Activated T-cell treated with anti-CD3 and anti-CD28 coated beads, Interleukin-2, amount 50 U/mL, for 24 hours (primary cell): ENCODE results near the gene PLXNB3.
"Not testable (repeated sequence)": the region's sequence is repeated elsewhere in the genome, so short reads cannot be mapped to it uniquely, and the experiment has no call there.

ENCODE experiments used
- DNase-seq: peaks from one replicate; pipeline ENCODE4 v3.0.0-alpha.2; 2020
- H3K27ac Mint-ChIP-seq: 2 replicates; pipeline ENCODE4 v1.8.0; 2020; ENCODE audit warnings: mild to moderate bottlenecking, mixed read lengths
- H3K27me3 Mint-ChIP-seq: 2 replicates; pipeline ENCODE4 v1.8.0; 2020; ENCODE audit warnings: mixed read lengths
- H3K36me3 Mint-ChIP-seq: 2 replicates; pipeline ENCODE4 v1.8.0; 2020; ENCODE audit warnings: low read depth, mixed read lengths
- H3K4me1 Mint-ChIP-seq: 2 replicates; pipeline ENCODE4 v1.8.0; 2020; ENCODE audit warnings: low read depth, mixed read lengths
- H3K4me3 Mint-ChIP-seq: 2 replicates; pipeline ENCODE4 v1.8.0; 2020; ENCODE audit warnings: mild to moderate bottlenecking, moderate library complexity, mixed read lengths
- H3K9me3 Mint-ChIP-seq: 2 replicates; pipeline ENCODE4 v1.8.0; 2020; ENCODE audit warnings: mixed read lengths

The PLXNB3 gene

GRCh38 chrX:153740631-153741222 is 23.3 kb upstream of the PLXNB3 start:
- H3K27ac Mint-ChIP-seq: peak overlapping the region; percentile 33

DNA sequence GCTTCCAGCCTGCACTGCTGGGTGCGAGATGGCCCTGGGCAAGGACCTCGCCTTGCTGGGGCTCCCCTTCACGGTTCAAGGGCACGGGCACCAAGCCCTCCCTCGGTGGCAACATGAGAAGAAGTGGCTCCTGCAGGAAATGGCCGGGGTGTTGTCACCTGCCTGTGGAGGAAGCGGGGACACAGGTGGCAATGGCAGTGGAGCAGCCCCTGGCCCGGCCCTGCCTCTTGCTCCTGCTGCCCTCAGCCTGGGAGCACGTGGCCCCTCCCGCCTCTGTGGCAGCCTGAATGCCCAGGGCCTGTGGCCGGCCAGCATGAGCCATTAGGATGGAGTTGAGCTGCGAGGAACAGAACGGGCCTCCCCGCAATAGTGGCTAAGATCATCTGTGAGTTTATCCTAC is 22.6 kb upstream of the PLXNB3 start:
- peaks cover 38% of the 10 kb centered on the region for H3K27me3 Mint-ChIP-seq
- H3K4me1 Mint-ChIP-seq: peaks cover 19% of the 10 kb centered on the region
- no peak for DNase-seq
- no peak overlapping the region for H3K4me3 Mint-ChIP-seq
- H3K27ac Mint-ChIP-seq: no peak overlapping the region
- H3K36me3 Mint-ChIP-seq: no peaks in the 10 kb centered on the region
- no peaks in the 10 kb centered on the region for H3K9me3 Mint-ChIP-seq

More at GRCh38 chrX:153740631-153741222, 23.3 kb upstream of the PLXNB3 start:
- no peak for DNase-seq
- Mint-ChIP-seq H3K4me3 (no peak overlapping the region), H3K36me3 (no peaks in the 10 kb centered on the region), H3K27me3 (peaks cover 38% of the 10 kb centered on the region), H3K9me3 (no peaks in the 10 kb centered on the region), H3K4me1 (peaks cover 19% of the 10 kb centered on the region)

- not testable (repeated sequence) for DNase-seq, H3K9me3 Mint-ChIP-seq, H3K27ac Mint-ChIP-seq, H3K4me3 Mint-ChIP-seq, H3K36me3 Mint-ChIP-seq
- Mint-ChIP-seq H3K27me3 (peaks cover 39% of the 10 kb centered on the region), H3K4me1 (peaks cover 19% of the 10 kb centered on the region)
Observed at GRCh38 chrX:153742111-153742510, 21.9 kb upstream of the PLXNB3 start.

GRCh38 chrX:153742796-153743467 is 21.1 kb upstream of the PLXNB3 start:
- Mint-ChIP-seq H3K4me1 (peaks cover 19% of the 10 kb centered on the region), H3K27me3 (peaks cover 42% of the 10 kb centered on the region)
- not testable (repeated sequence) for DNase-seq, H3K27ac Mint-ChIP-seq, H3K4me3 Mint-ChIP-seq, H3K36me3 Mint-ChIP-seq, H3K9me3 Mint-ChIP-seq

DNA sequence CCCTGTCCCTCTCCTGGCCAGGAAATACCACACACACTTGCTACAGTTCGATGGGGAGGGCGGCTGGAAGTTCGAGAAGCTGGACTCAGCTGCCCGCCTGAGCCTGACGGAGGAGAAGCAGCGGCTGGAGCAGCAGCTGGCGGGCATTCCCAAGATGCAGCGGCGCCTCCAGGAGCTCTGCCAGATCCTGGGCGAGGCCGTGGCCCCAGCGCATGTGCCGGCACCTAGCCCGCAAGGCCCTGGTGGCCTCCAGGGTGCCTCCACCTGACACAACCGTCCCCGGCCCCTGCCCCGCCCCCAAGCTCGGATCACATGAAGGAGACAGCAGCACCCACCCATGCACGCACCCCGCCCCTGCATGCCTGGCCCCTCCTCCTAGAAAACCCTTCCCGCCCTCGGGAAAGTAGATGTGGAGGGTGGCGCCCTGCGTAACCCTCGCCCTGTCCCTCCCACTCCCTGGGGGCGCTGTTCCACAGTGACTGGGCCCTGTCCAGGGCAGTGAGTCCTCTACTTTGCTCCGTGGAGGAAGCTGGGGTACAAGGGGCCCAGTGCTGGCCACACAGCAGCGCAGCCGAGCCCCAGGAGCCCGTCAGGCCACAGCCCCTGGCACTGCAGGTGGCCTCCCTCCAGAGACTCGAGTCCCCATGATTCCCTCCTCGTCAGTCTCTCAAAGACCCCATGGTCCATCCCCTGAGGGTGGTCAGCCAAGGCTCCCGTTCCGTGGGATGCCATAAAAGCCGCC is 20.4 kb upstream of the PLXNB3 start:
- H3K36me3 Mint-ChIP-seq, H3K4me3 Mint-ChIP-seq, H3K27ac Mint-ChIP-seq, DNase-seq, H3K9me3 Mint-ChIP-seq: not testable (repeated sequence)
- Mint-ChIP-seq H3K27me3 (peaks cover 39% of the 10 kb centered on the region), H3K4me1 (peaks cover 19% of the 10 kb centered on the region)

- Mint-ChIP-seq H3K27me3 (peaks cover 39% of the 10 kb centered on the region), H3K4me3 (no peak overlapping the region), H3K4me1 (peaks cover 19% of the 10 kb centered on the region), H3K9me3 (no peaks in the 10 kb centered on the region), H3K27ac (no peak overlapping the region), H3K36me3 (no peaks in the 10 kb centered on the region)
- no peak for DNase-seq
Observed at GRCh38 chrX:153744210-153745066, 19.6 kb upstream of the PLXNB3 start.

DNA sequence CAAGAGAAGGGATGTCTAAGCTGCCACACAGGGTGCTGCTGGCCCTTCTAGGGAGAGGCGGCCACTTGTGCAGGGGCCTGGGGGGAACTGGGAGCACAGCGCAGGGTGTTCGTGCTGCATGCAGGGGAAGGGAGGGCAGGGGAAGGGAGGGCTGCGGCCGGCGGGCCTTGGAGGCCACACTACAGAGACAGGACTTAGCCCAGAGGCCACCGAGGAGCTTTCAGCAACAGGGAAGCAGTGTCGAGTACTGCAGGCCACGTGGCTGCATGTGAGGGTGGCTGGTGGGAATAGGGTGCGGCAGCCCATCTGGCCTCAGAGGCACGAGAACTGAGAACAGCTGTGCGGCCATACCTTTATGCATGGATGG is 19.0 kb upstream of the PLXNB3 start:
- H3K4me3 Mint-ChIP-seq, H3K36me3 Mint-ChIP-seq, H3K9me3 Mint-ChIP-seq, H3K27ac Mint-ChIP-seq, DNase-seq: not testable (repeated sequence)
- H3K4me1 Mint-ChIP-seq: peaks cover 13% of the 10 kb centered on the region
- peaks cover 45% of the 10 kb centered on the region for H3K27me3 Mint-ChIP-seq

DNA sequence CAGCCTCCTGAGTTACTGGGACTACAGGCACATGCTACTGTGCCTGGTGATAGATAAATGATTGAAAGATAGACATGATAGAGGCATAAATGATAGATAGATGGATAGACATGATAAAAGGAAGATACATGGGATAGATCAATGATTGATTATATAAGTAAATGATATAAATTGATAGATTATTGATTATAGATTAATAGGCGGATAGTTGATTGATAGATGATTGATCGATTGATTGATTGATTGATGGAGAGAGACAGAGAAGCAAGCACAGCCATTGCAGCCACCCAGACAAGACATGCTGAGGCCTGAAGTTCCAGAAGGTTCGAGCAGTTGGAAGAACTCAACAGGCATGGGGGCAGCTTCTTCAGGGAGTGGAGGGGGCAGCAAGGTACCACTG is 17.7 kb upstream of the PLXNB3 start:
- no peaks in the 10 kb centered on the region for H3K36me3 Mint-ChIP-seq

GRCh38 chrX:153746991-153747390 is 17.1 kb upstream of the PLXNB3 start:
- H3K36me3 Mint-ChIP-seq, H3K4me1 Mint-ChIP-seq, H3K27ac Mint-ChIP-seq, H3K4me3 Mint-ChIP-seq, DNase-seq, H3K9me3 Mint-ChIP-seq: not testable (repeated sequence)
- peaks cover 52% of the 10 kb centered on the region for H3K27me3 Mint-ChIP-seq

More for the DNA sequence above, 17.7 kb upstream of the PLXNB3 start:
- DNase-seq: no peak
- no peaks in the 10 kb centered on the region for H3K9me3 Mint-ChIP-seq
- H3K4me1 Mint-ChIP-seq: peaks cover 3% of the 10 kb centered on the region
- no peak overlapping the region for H3K27ac Mint-ChIP-seq
- H3K4me3 Mint-ChIP-seq: no peak overlapping the region
- peaks cover 51% of the 10 kb centered on the region for H3K27me3 Mint-ChIP-seq

- H3K4me3 Mint-ChIP-seq, H3K9me3 Mint-ChIP-seq, H3K36me3 Mint-ChIP-seq, H3K27ac Mint-ChIP-seq, H3K4me1 Mint-ChIP-seq, DNase-seq: not testable (repeated sequence)
- H3K27me3 Mint-ChIP-seq: peaks cover 58% of the 10 kb centered on the region
Observed at GRCh38 chrX:153749017-153749416, 15.0 kb upstream of the PLXNB3 start.

- H3K27ac Mint-ChIP-seq: no peak overlapping the region
- H3K27me3 Mint-ChIP-seq: peaks cover 53% of the 10 kb centered on the region
- H3K9me3 Mint-ChIP-seq: no peaks in the 10 kb centered on the region
- no peaks in the 10 kb centered on the region for H3K4me1 Mint-ChIP-seq
- H3K36me3 Mint-ChIP-seq: no peaks in the 10 kb centered on the region
- no peak for DNase-seq
- no peak overlapping the region for H3K4me3 Mint-ChIP-seq
Observed at GRCh38 chrX:153750127-153750774, 13.8 kb upstream of the PLXNB3 start.

DNA sequence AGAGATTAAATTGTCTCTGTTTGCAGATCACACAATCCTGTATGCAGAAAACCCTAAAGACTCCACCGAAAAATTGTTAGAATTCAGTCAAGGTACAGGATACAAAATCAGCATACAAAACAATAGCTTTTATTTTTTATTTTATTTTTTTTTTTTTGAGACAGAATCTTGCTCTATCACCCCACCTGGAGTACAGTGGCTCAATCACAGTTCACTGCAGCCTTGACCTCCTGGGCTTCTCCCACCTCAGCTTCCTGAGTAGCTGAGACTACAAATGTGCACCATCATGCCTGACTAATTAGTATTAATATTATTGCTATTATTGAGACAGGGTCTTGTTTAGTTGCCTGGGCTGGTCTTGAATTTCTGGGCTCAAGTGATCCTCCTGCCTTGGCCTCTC is 8.9 kb upstream of the PLXNB3 start:
- no peaks in the 10 kb centered on the region for H3K4me1 Mint-ChIP-seq
- peaks cover 43% of the 10 kb centered on the region for H3K27me3 Mint-ChIP-seq
- no peak overlapping the region for H3K27ac Mint-ChIP-seq
- no peaks in the 10 kb centered on the region for H3K9me3 Mint-ChIP-seq
- H3K36me3 Mint-ChIP-seq: no peaks in the 10 kb centered on the region
- DNase-seq: no peak
- H3K4me3 Mint-ChIP-seq: no peak overlapping the region

- Mint-ChIP-seq H3K4me3 (no peak overlapping the region), H3K27me3 (peaks cover 23% of the 10 kb centered on the region), H3K9me3 (no peaks in the 10 kb centered on the region), H3K36me3 (no peaks in the 10 kb centered on the region), H3K4me1 (peaks cover 13% of the 10 kb centered on the region), H3K27ac (no peak overlapping the region)
- no peak for DNase-seq
Observed at GRCh38 chrX:153761863-153762262, 2.2 kb upstream of the PLXNB3 start.

- no peaks in the 10 kb centered on the region for H3K9me3 Mint-ChIP-seq
- H3K4me1 Mint-ChIP-seq: peaks cover 13% of the 10 kb centered on the region
- no peak overlapping the region for H3K27ac Mint-ChIP-seq
- no peak overlapping the region for H3K4me3 Mint-ChIP-seq
- peaks cover 15% of the 10 kb centered on the region for H3K27me3 Mint-ChIP-seq
- DNase-seq: no peak
- H3K36me3 Mint-ChIP-seq: no peaks in the 10 kb centered on the region
Observed at GRCh38 chrX:153762626-153763173, 1.3 kb upstream of the PLXNB3 start.
